Head of caudate nucleus (tissue), 42 donors: Measurements from ENCODE around the gene VWA3B.
A peak's percentile ranks its signal among the peaks of the same experiment; 100 is the strongest.
"Not testable (repeated sequence)": the region's sequence is repeated elsewhere in the genome, so short reads cannot be mapped to it uniquely, and the experiment has no call there.

Experiments
- DNase-seq, 42 donors: peaks; one replicate each; pipeline versions ENCODE4 v3.0.0 to v3.0.0-alpha.2; 2020 to 2021; ENCODE audit warnings: mixed read lengths in 7 of 42
- intact Hi-C: fragments of 100-400 bp; cut with DNase I; formaldehyde crosslinking; loops from one replicate; pipeline ENCODE4 v1.15.0; 2022

Gene VWA3B

GRCh38 chr2:98280376-98281102 is 193.6 kb downstream of the VWA3B start:
- no peak for DNase-seq
- intact Hi-C loops: no loop called here

- no peak for DNase-seq
- intact Hi-C loops: no loop called here
Observed at GRCh38 chr2:98281607-98282006, 194.6 kb downstream of the VWA3B start.

- no peak for DNase-seq
- intact Hi-C loops: no loop called here
Observed at GRCh38 chr2:98282109-98282508, 195.1 kb downstream of the VWA3B start.

GRCh38 chr2:98293030-98293429 is 206.1 kb downstream of the VWA3B start:
- intact Hi-C loops: no loop called here
- DNase-seq: no peak

- DNase-seq: no peak
- intact Hi-C loops: no loop called here
Observed at GRCh38 chr2:98293931-98294687, 207.1 kb downstream of the VWA3B start.

- no peak for DNase-seq
- intact Hi-C loops: no loop called here
Observed at GRCh38 chr2:98294711-98295110, 207.7 kb downstream of the VWA3B start.

GRCh38 chr2:98295275-98295674 is 208.3 kb downstream of the VWA3B start:
- intact Hi-C loops: no loop called here
- no peak for DNase-seq

GRCh38 chr2:98295721-98296414 is 208.9 kb downstream of the VWA3B start:
- no peak for DNase-seq
- intact Hi-C loops: no loop called here

- no peak for DNase-seq
- intact Hi-C loops: no loop called here
Observed at GRCh38 chr2:98296440-98296839, 209.5 kb downstream of the VWA3B start.

GRCh38 chr2:98297817-98298682 is 211.1 kb downstream of the VWA3B start:
- intact Hi-C loops: no loop called here
- DNase-seq: no peak

- intact Hi-C loops: no loop called here
- no peak for DNase-seq
Observed at GRCh38 chr2:98298683-98299164, 211.8 kb downstream of the VWA3B start.

GRCh38 chr2:98299211-98299905 is 212.4 kb downstream of the VWA3B start:
- intact Hi-C loops: no loop called here
- DNase-seq: no peak

- peak in 7 of 42 donors; percentile 9 to 23 (median 21) for DNase-seq
- intact Hi-C loops: no loop called here
Observed at GRCh38 chr2:98300141-98300874, 213.3 kb downstream of the VWA3B start.

GRCh38 chr2:98301469-98301868 is 214.5 kb downstream of the VWA3B start:
- intact Hi-C loops: no loop called here
- no peak for DNase-seq

- intact Hi-C loops, DNase-seq: not testable (repeated sequence)
Observed at GRCh38 chr2:98307131-98307696, 220.2 kb downstream of the VWA3B start.

- DNase-seq: no peak
- intact Hi-C loops: no loop called here
Observed at GRCh38 chr2:98308068-98308467, 221.1 kb downstream of the VWA3B start.

- intact Hi-C loops: no loop called here
Observed at GRCh38 chr2:98308532-98308931, 221.6 kb downstream of the VWA3B start.

More at GRCh38 chr2:98308532-98308931, 221.6 kb downstream of the VWA3B start:
- no peak for DNase-seq
